ENCODE data around the gene ICA1. TPM values are rescaled to one million over a fixed set of nuclear protein-coding genes. Genes with fewer than 3 reads are reported as not detected.

The ICA1 gene
- total RNA-seq, 2 donors from 2014 or later: 38.3 to 62.5 TPM

- intact Hi-C loops (cut with DNase I): no loop called here
- DNase-seq: no peak
- no peak for ATAC-seq
Measured at GRCh38 chr7:8149222-8149621, 112.7 kb downstream of the ICA1 start.

GRCh38 chr7:8147760-8148463 is 114.1 kb downstream of the ICA1 start:
- DNase-seq: no peak
- intact Hi-C loops (cut with DNase I): no loop called here
- ATAC-seq: no peak

- DNase-seq: no peak
- peak; percentile 86 to 87 for ATAC-seq
- intact Hi-C loops (cut with DNase I): no loop called here
Measured at GRCh38 chr7:8146788-8147413, 115.1 kb downstream of the ICA1 start.

GRCh38 chr7:8146106-8146787 is 115.7 kb downstream of the ICA1 start:
- ATAC-seq: no peak
- no peak for DNase-seq
- intact Hi-C loops (cut with DNase I): no loop called here

DNA sequence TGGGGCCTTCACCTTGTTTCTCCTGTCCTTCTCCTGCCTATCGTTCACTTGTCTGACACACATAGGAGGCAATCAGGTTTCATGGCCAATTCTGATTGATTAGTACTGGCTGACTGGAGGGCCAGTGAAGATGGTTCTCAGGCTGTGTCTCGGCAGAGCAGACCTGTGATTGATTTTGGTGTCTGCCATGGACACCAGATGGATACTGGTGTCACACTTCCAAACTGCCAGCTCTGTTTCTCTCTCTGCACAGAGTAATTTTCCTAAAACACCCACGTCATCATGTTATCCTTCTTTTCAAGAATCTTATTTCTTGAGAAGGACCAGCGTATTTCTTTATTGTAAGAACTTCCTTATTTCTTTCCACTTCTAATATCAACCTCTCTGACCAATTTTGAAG is 117.1 kb downstream of the ICA1 start:
- intact Hi-C loops (cut with DNase I): no loop called here

GRCh38 chr7:8143151-8143874 is 118.7 kb downstream of the ICA1 start:
- ATAC-seq: no peak
- no peak for DNase-seq
- intact Hi-C loops (cut with DNase I): no loop called here

More for the DNA sequence above, 117.1 kb downstream of the ICA1 start:
- DNase-seq (no peak), ATAC-seq (no peak)

DNA sequence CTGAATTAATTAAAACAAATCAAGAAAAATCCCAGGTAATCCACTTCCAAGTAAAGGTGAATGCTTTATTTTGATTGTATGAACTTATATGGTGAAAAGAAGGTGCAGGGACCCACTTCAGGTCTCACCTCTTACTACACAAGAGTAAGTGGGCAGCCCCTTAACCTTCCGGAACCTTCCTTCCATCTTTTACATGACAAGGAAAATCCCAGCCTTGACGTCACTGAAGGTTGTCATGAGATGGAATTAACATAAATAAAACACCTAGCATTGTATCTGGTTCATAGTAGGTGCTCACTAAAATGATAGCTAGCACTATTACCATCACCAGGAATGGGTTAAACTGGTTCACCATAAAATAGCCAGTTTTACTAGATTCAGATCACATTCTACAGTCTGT is 119.5 kb downstream of the ICA1 start:
- intact Hi-C loops (cut with DNase I): no loop called here
- no peak for ATAC-seq
- no peak for DNase-seq

DNA sequence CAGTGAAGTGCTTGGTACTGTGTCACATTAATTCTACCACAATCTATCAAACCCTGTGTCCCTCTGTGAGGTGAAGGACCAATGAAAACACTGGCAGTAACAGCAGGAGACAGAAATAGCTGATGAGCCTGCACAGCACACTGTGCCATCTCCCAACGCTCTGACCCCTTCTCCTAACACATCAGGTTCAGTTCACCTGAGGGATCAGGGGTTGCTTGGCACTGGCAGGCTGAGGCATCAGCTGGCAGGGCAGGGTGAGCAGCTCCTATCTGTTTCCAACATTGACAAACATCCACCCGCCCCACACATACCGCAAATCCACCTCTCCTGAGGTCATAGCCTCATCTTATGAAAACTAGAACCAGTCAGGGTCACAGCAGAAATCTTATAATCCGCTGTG is 120.9 kb downstream of the ICA1 start:
- intact Hi-C loops (cut with DNase I): no loop called here
- DNase-seq (no peak), ATAC-seq (no peak)

- no peak for DNase-seq
- intact Hi-C loops (cut with DNase I): no loop called here
- ATAC-seq: no peak
Measured at GRCh38 chr7:8136051-8136730, 125.8 kb downstream of the ICA1 start.

- no peak for DNase-seq
- no peak for ATAC-seq
- intact Hi-C loops (cut with DNase I): no loop called here
Measured at GRCh38 chr7:8135417-8135816, 126.5 kb downstream of the ICA1 start.

DNA sequence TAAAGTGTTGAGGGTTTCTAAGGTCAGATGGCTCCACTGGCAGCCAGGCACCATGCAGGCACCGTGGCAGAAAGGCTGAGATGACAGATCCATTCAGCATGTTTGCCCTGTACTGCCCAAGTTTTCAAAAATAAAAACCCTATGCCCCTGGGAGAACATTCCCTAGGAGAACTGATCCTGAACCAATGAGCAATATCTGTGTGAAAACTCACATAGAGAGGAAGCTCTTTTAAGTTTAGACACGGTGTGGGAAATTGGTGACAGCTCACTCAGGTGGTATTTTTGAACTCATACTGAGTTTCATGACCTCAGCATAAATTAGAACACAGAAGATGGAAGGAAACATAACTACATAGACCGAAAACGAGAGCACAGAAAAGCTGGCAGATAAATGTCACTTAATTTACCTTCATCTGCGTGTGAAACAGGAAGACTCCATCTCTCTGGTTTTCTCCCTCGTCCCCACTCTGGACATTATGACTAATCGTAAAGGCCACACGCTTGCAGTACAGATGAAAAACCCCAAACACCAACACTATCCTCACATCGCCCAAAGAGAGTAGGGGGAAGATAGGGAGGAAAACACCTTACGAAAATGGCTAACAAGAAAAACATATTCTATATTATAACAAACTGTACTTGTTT is 127.8 kb downstream of the ICA1 start:
- ATAC-seq (no peak), DNase-seq (no peak)
- intact Hi-C loops (cut with DNase I): no loop called here

- ATAC-seq (no peak), DNase-seq (no peak)
- intact Hi-C loops (cut with DNase I): no loop called here
Measured at GRCh38 chr7:8133188-8133848, 128.6 kb downstream of the ICA1 start.

GRCh38 chr7:8131694-8132605 is 130.0 kb downstream of the ICA1 start:
- no peak for DNase-seq
- intact Hi-C loops (cut with DNase I): no loop called here
- peak in 1 of 2 donors; percentile 57 for ATAC-seq

GRCh38 chr7:8130663-8131062 is 131.3 kb downstream of the ICA1 start:
- no peak for DNase-seq
- ATAC-seq: no peak
- intact Hi-C loops (cut with DNase I): no loop called here

GRCh38 chr7:8129318-8129659 is 132.7 kb downstream of the ICA1 start:
- ATAC-seq (no peak), DNase-seq (no peak)
- intact Hi-C loops (cut with DNase I): no loop called here

- intact Hi-C loops (cut with DNase I): no loop called here
Measured at GRCh38 chr7:8128449-8129317, 133.3 kb downstream of the ICA1 start.

More at GRCh38 chr7:8128449-8129317, 133.3 kb downstream of the ICA1 start:
- DNase-seq (no peak), ATAC-seq (no peak)

Data from left cardiac atrium (tissue), 4 donors.